ENCODE data around the gene SYTL2. TPM values are rescaled to one million over a fixed set of nuclear protein-coding genes. Genes with fewer than 3 reads are reported as not detected.

SYTL2 gene
- total RNA-seq, 1 experiment from 2014 or later: 57.1 TPM

- Histone ChIP-seq H3K9me3 (ENCODE audit: low read length) (no peaks in the 10 kb centered on the region), H3F3A (ENCODE audit: low read length, unreplicated experiment) (no peaks in the 10 kb centered on the region), H3K36me3 (ENCODE audit: low read depth, low read length) (peaks cover 21% of the 10 kb centered on the region), H3K79me2 (ENCODE audit: low read length) (peaks cover 36% of the 10 kb centered on the region), H3K4me2 (ENCODE audit: low read length) (no peak overlapping the region), H4K20me1 (ENCODE audit: low read length) (peaks cover under 1% of the 10 kb centered on the region; the same call in 1 of the 2 replicates), H3K9ac (ENCODE audit: low read length) (no peak overlapping the region), H3K4me3 (ENCODE audit: low read length) (no peak overlapping the region), H3K27ac (ENCODE audit: low read length) (no peak overlapping the region), H2AFZ (ENCODE audit: low read length) (no peak overlapping the region), H3K9me2 (replicated peaks; ENCODE audit: low read length) (no peaks in the 10 kb centered on the region), H3K27me3 (ENCODE audit: low read length) (no peaks in the 10 kb centered on the region), H3K4me1 (ENCODE audit: insufficient read depth, low read length) (peaks cover 25% of the 10 kb centered on the region)
- no peak for DNase-seq
- POLR2A ChIA-PET (ENCODE audit: unreplicated experiment): no interaction called here
- TF ChIP-seq, protein P1, sequence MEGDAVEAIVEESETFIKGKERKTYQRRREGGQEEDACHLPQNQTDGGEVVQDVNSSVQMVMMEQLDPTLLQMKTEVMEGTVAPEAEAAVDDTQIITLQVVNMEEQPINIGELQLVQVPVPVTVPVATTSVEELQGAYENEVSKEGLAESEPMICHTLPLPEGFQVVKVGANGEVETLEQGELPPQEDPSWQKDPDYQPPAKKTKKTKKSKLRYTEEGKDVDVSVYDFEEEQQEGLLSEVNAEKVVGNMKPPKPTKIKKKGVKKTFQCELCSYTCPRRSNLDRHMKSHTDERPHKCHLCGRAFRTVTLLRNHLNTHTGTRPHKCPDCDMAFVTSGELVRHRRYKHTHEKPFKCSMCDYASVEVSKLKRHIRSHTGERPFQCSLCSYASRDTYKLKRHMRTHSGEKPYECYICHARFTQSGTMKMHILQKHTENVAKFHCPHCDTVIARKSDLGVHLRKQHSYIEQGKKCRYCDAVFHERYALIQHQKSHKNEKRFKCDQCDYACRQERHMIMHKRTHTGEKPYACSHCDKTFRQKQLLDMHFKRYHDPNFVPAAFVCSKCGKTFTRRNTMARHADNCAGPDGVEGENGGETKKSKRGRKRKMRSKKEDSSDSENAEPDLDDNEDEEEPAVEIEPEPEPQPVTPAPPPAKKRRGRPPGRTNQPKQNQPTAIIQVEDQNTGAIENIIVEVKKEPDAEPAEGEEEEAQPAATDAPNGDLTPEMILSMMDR (conservative IDR thresholded peaks at IDR 0.05; ENCODE audit: low read depth, low read length): no peak
- TF ChIP-seq EZH2 (IDR thresholded peaks at IDR 0.05; ENCODE audit: low read length, unreplicated experiment) (no peak), EZH2phosphoT487 (IDR thresholded peaks at IDR 0.05; ENCODE audit: borderline replicate concordance, low read length) (no peak)
- CTCF ChIA-PET: no interaction called here
- intact Hi-C loops (cut with micrococcal nuclease): no loop called here
- no TSS peak for BruUV-seq (replicated peaks)
- ATAC-seq: no peak
These were observed 159.8 kb downstream of the SYTL2 start for GRCh38 chr11:85651118-85651517.

DNA sequence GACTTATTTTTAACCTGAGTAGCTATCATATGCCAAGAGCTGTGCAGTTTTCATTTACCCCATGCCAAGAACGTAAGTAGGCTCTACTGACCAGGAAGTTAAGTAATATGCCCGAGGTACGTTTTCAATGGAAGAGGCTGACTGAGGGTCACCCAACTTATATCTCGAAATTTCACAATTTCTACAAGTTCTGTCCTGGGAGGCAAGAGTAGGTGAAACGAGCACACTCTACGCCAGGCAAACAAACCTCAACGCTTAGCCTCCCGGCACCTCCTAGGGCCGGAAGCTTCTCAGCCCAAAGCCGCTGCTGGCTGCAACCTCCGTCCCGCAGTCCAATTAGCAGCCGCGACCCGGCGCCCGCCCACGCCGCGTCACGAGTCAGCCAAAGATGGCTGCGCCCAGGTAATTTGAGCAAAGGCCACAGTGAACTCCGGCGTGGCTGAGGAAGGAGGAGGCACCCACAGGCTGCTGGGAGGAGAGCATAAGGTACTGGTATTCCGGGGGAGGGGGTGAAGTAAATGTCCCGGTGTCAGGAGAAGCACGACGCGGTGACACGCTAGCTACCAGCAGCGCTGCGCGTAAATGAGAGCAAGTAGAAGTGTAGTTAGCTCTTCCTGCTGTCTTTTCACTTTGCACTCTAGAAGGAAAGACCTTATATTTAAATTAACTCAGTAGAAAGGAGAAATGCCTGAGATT, 163.2 kb downstream of the SYTL2 start, which contains the start of gene TMEM126A:
Gene TMEM126A (plus strand): TSS at position 364 of the 696 bp plus-strand sequence. CDS start 2,289 bp downstream, outside the sequence.
- BruUV-seq (replicated peaks): no TSS peak
- DNase-seq: peak; percentile 98
- Histone ChIP-seq H3K27ac (ENCODE audit: low read length) (peak within 1 kb of the TSS; percentile 79), H3K4me3 (ENCODE audit: low read length) (peak within 1 kb of the TSS; percentile 76), H2AFZ (ENCODE audit: low read length) (peak within 1 kb of the TSS; percentile 87), H3K4me1 (ENCODE audit: insufficient read depth, low read length) (peaks cover 25% of the 10 kb centered on the region), H3K9me3 (ENCODE audit: low read length) (no peaks in the 10 kb centered on the region), H3K9ac (ENCODE audit: low read length) (peak within 1 kb of the TSS; percentile 77), H4K20me1 (ENCODE audit: low read length) (no peaks in the 10 kb centered on the region), H3K9me2 (replicated peaks; ENCODE audit: low read length) (no peaks in the 10 kb centered on the region), H3K27me3 (ENCODE audit: low read length) (no peaks in the 10 kb centered on the region), H3F3A (ENCODE audit: low read length, unreplicated experiment) (no peaks in the 10 kb centered on the region), H3K79me2 (ENCODE audit: low read length) (peaks cover 25% of the 10 kb centered on the region), H3K4me2 (ENCODE audit: low read length) (peak within 1 kb of the TSS; percentile 94), H3K36me3 (ENCODE audit: low read depth, low read length) (0 out of 2 replicates have a peak, but pooled peaks cover under 1% of the 10 kb centered on the region)
- ChIA-PET CTCF (interaction anchor here (0.7 kb wide), 1 partner anchor 1292 kb away, joined by 3 read pairs; no protein-coding TSS in a partner anchor), POLR2A (ENCODE audit: unreplicated experiment) (interaction anchor here (0.6 to 1.9 kb wide), 8 partner anchors 10 to 597 kb away, joined by 3 to 37 read pairs (median 6); partner anchors contain the start of gene CREBZF)
- peak; percentile 91 for ATAC-seq
- TF ChIP-seq EZH2 (IDR thresholded peaks at IDR 0.05; ENCODE audit: low read length, unreplicated experiment) (no peak), EZH2phosphoT487 (IDR thresholded peaks at IDR 0.05; ENCODE audit: borderline replicate concordance, low read length) (no peak)
- TF ChIP-seq, protein P1 (conservative IDR thresholded peaks at IDR 0.05; ENCODE audit: low read depth, low read length): no peak
- intact Hi-C loops (cut with micrococcal nuclease): loop anchor here (1.0 kb wide), 2 partner anchors 14 to 19 kb away; partner anchors contain the start of gene TMEM126B

Data from PC-3 (cell line).